Measurements from ENCODE around the gene TRPV5. TPM values are rescaled to one million over a fixed set of nuclear protein-coding genes. Genes with fewer than 3 reads are reported as not detected.

The TRPV5 gene
- total RNA-seq, 1 donor from 2014 or later: not detected

- Mint-ChIP-seq H3K36me3 (no peaks in the 10 kb centered on the region), H3K4me3 (no peak overlapping the region), H3K4me1 (ENCODE audit: unreplicated experiment) (peaks cover 2% of the 10 kb centered on the region), H3K27me3 (peaks cover 14% of the 10 kb centered on the region), H3K9me3 (no peaks in the 10 kb centered on the region), H3K27ac (no peak overlapping the region)
- TF ChIP-seq CTCF (conservative IDR thresholded peaks at IDR 0.05): peak; percentile 74
- DNase-seq (ENCODE audit: extremely low spot score, unreplicated experiment): no peak
Observed at GRCh38 chr7:142880876-142881505, 52.6 kb downstream of the TRPV5 start.

GRCh38 chr7:142879060-142879459, 54.5 kb downstream of the TRPV5 start:
- no peak for TF ChIP-seq CTCF (conservative IDR thresholded peaks at IDR 0.05)
- peaks cover 16% of the 10 kb centered on the region for H3K27me3 Mint-ChIP-seq
- DNase-seq (ENCODE audit: extremely low spot score, unreplicated experiment): no peak

DNA sequence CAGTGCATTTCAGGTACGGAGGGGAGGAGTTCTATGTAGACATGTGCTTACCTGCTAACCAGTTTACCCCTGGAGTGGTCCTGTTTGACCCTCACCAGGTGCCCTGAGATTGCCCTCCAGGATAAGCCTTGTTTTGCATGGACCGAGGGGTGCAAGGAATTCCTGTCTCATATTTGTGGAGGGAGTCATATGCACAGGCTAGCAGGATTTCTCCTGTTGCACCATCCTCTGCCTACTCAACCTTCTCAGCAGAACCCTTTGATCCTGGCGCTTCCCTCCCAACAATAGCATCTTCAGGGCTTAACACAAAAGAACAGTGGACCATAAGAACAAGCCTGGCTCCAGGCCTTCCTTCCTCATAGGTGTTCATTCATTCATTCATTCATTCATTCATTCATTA, 55.2 kb downstream of the TRPV5 start:
- TF ChIP-seq CTCF (conservative IDR thresholded peaks at IDR 0.05): no peak
- peaks cover 16% of the 10 kb centered on the region for H3K27me3 Mint-ChIP-seq
- no peak overlapping the region for H3K4me3 Mint-ChIP-seq
- no peaks in the 10 kb centered on the region for H3K36me3 Mint-ChIP-seq
- H3K9me3 Mint-ChIP-seq: no peaks in the 10 kb centered on the region
- no peaks in the 10 kb centered on the region for H3K4me1 Mint-ChIP-seq (ENCODE audit: unreplicated experiment)
- H3K27ac Mint-ChIP-seq: no peak overlapping the region
- DNase-seq (ENCODE audit: extremely low spot score, unreplicated experiment): no peak

More at GRCh38 chr7:142879060-142879459, 54.5 kb downstream of the TRPV5 start:
- no peak overlapping the region for H3K27ac Mint-ChIP-seq
- no peaks in the 10 kb centered on the region for H3K4me1 Mint-ChIP-seq (ENCODE audit: unreplicated experiment)
- no peak overlapping the region for H3K4me3 Mint-ChIP-seq
- H3K9me3 Mint-ChIP-seq: no peaks in the 10 kb centered on the region
- no peaks in the 10 kb centered on the region for H3K36me3 Mint-ChIP-seq

DNA sequence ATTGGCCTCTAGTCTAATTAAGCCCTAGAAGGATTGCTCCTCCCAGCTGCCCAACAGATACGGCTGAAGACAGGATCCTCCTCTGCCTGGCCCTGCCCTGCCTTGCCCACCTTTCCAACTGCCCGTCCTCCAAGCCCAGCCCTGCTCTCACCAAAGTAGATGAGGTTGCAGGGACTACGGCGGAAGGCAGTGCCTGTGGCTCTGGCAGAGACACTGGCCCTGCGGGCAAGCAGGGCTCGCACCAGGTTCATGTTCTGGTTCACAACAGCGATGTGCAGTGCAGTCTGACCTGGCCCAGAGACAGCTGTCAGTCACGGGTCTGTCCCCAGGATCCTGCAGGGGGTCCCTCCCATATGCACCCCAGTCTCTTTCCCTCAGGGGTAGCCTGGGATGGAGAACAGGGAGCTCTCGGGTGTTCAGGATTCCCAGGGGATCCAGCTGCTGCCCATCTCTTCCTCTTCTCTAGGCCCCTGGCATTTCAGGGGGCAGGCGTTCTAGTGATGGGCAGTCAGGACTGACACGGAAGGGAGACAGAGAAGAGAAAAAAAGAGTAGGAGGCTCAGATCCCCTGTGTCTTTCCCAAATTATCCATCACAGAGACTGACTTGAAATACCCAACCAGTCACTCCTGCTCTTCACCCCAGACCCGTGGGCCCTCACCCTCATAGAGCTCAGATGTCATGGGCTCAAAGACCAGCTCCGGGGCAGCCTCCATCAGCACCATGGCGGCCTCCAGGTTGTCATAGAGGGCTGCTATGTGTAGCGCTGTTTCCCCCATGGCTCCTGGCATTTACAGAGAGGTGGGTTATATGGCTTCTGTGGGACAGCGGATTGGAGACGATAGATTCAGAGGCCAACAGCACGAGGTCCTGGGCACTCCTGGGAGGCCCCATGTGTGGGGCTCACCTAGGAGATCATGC, 56.3 kb downstream of the TRPV5 start:
- no peak for TF ChIP-seq CTCF (conservative IDR thresholded peaks at IDR 0.05)
- peaks cover 16% of the 10 kb centered on the region for H3K27me3 Mint-ChIP-seq

DNA sequence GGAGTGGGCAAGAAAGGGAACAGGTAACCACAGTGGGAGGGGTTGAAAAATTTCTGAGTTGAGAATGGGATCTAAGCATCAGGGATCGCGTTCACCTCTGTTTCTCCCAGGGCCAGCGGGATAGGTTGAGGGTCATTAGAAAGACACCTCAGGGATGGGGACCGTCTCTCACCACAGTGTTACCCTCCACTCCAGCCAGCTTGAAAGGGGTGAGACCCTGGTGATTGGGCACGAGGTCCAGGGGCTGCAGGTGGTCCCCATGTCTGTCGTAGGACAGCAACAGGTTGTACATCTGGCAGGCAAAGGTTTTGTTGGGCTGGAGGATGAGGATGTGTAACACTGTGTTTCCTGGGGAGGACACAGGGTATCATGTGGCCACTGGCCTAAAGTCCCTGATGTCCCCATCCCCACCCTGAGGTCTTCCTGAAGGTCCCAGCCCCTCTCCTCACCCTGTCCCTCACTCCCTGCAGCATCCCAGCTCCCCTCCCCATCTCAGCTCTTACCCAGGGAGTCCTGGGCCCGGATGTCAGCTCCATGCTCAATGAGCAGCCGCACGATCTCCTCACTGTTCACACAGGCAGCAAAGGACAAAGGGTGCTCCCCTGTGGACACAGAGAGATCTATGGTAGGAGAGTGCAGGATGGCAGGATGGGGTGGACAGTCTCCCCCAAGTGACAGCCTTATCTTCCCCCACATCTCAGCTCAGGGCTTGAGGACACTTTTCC, 57.1 kb downstream of the TRPV5 start:
- no peak for TF ChIP-seq CTCF (conservative IDR thresholded peaks at IDR 0.05)
- no peaks in the 10 kb centered on the region for H3K9me3 Mint-ChIP-seq
- H3K36me3 Mint-ChIP-seq: no peaks in the 10 kb centered on the region
- no peaks in the 10 kb centered on the region for H3K4me1 Mint-ChIP-seq (ENCODE audit: unreplicated experiment)
- DNase-seq (ENCODE audit: extremely low spot score, unreplicated experiment): no peak
- peaks cover 16% of the 10 kb centered on the region for H3K27me3 Mint-ChIP-seq
- no peak overlapping the region for H3K27ac Mint-ChIP-seq
- H3K4me3 Mint-ChIP-seq: no peak overlapping the region

More for the DNA sequence above, 56.3 kb downstream of the TRPV5 start:
- Mint-ChIP-seq H3K36me3 (no peaks in the 10 kb centered on the region), H3K4me3 (no peak overlapping the region), H3K4me1 (ENCODE audit: unreplicated experiment) (no peaks in the 10 kb centered on the region), H3K27ac (no peak overlapping the region), H3K9me3 (no peaks in the 10 kb centered on the region)
- DNase-seq (ENCODE audit: extremely low spot score, unreplicated experiment): no peak

Data from type B pancreatic cell (in vitro differentiated cells).